ENCODE data around the gene SYCP2.

SYCP2 gene

DNA sequence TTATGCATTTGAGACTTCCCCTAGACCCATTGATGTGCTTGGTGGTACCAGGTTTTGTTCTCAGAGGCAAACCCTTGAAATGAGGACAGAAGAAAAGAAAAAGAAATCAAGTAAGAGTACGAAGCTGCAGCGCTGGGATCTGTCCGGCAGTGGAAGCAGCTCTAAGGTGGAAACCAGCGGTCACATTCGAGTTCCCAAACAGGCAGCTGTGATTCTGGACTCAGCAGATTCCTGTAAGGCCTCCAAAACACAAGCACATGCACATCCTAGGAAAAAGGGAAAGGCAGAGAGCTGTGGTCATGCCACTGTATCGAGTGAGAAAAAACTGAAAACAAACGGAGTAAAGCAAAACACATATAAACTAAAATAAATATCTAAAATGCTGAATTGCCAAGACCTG lies 11.3 kb upstream of the SYCP2 start:
- no peaks in the 10 kb centered on the region for H3K27me3 ChIP-seq (ENCODE audit: low read length)
- peaks cover 22% of the 10 kb centered on the region for H3K36me3 ChIP-seq (ENCODE audit: low read length)
- no peak overlapping the region for H3K9ac ChIP-seq (ENCODE audit: low read length)
- peaks cover 15% of the 10 kb centered on the region for H3K79me2 ChIP-seq (ENCODE audit: insufficient read depth, low read length)
- no peak overlapping the region for H3K4me2 ChIP-seq (ENCODE audit: low read depth, low read length, poor library complexity, severe bottlenecking)
- H3K27ac ChIP-seq (ENCODE audit: low read depth, low read length): no peak overlapping the region
- no peaks in the 10 kb centered on the region for H3K9me3 ChIP-seq (ENCODE audit: insufficient read depth, low read length)
- H3K9me2 ChIP-seq (replicated peaks; ENCODE audit: insufficient read depth, low read length): no peaks in the 10 kb centered on the region
- no peak overlapping the region for H3K4me3 ChIP-seq (ENCODE audit: insufficient read depth, low read length, poor library complexity, severe bottlenecking)
- TF ChIP-seq, protein P1, sequence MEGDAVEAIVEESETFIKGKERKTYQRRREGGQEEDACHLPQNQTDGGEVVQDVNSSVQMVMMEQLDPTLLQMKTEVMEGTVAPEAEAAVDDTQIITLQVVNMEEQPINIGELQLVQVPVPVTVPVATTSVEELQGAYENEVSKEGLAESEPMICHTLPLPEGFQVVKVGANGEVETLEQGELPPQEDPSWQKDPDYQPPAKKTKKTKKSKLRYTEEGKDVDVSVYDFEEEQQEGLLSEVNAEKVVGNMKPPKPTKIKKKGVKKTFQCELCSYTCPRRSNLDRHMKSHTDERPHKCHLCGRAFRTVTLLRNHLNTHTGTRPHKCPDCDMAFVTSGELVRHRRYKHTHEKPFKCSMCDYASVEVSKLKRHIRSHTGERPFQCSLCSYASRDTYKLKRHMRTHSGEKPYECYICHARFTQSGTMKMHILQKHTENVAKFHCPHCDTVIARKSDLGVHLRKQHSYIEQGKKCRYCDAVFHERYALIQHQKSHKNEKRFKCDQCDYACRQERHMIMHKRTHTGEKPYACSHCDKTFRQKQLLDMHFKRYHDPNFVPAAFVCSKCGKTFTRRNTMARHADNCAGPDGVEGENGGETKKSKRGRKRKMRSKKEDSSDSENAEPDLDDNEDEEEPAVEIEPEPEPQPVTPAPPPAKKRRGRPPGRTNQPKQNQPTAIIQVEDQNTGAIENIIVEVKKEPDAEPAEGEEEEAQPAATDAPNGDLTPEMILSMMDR (IDR thresholded peaks at IDR 0.05; ENCODE audit: insufficient read depth, low read length, poor library complexity, severe bottlenecking): no peak
- no peak for TF ChIP-seq EZH2phosphoT487 (conservative IDR thresholded peaks at IDR 0.05; ENCODE audit: low read length)
- H4K20me1 ChIP-seq (ENCODE audit: low read depth, low read length): no peaks in the 10 kb centered on the region
- peaks cover 30% of the 10 kb centered on the region for H3F3A ChIP-seq (ENCODE audit: insufficient read depth)
- H2AFZ ChIP-seq (ENCODE audit: low read depth, low read length, severe bottlenecking): no peak overlapping the region

DNA sequence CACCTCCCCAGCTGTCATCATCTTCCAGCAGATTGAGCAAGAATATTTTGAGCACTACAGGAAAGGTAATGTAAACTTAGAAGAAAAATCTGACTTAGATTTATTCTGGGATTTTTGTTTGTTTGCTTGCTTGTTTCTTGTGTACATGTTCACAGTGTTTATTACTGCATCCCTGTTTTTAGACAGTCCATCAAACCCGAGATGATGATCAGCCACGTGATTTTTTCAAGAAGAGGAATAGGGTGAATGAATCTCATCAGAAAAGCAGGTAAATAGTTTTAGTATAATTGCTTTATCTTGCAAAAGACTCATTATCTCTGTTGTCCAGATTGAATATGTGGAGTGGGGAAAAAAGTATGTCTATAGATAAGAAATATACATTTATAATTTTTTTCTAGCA lies 8.8 kb upstream of the SYCP2 start:
- TF ChIP-seq, protein P1 (IDR thresholded peaks at IDR 0.05; ENCODE audit: insufficient read depth, low read length, poor library complexity, severe bottlenecking): no peak
- no peak for TF ChIP-seq EZH2phosphoT487 (conservative IDR thresholded peaks at IDR 0.05; ENCODE audit: low read length)
- H3K9me3 ChIP-seq (ENCODE audit: insufficient read depth, low read length): no peaks in the 10 kb centered on the region
- H4K20me1 ChIP-seq (ENCODE audit: low read depth, low read length): no peaks in the 10 kb centered on the region
- H3K9ac ChIP-seq (ENCODE audit: low read length): no peak overlapping the region
- H3K79me2 ChIP-seq (ENCODE audit: insufficient read depth, low read length): peaks cover 15% of the 10 kb centered on the region
- no peak overlapping the region for H2AFZ ChIP-seq (ENCODE audit: low read depth, low read length, severe bottlenecking)
- peaks cover 22% of the 10 kb centered on the region for H3K36me3 ChIP-seq (ENCODE audit: low read length)
- no peak overlapping the region for H3K27ac ChIP-seq (ENCODE audit: low read depth, low read length)
- peaks cover 21% of the 10 kb centered on the region for H3F3A ChIP-seq (ENCODE audit: insufficient read depth)
- H3K4me2 ChIP-seq (ENCODE audit: low read depth, low read length, poor library complexity, severe bottlenecking): peak overlapping the region; percentile 76
- H3K27me3 ChIP-seq (ENCODE audit: low read length): no peaks in the 10 kb centered on the region
- no peaks in the 10 kb centered on the region for H3K9me2 ChIP-seq (replicated peaks; ENCODE audit: insufficient read depth, low read length)
- no peak overlapping the region for H3K4me3 ChIP-seq (ENCODE audit: insufficient read depth, low read length, poor library complexity, severe bottlenecking)

DNA sequence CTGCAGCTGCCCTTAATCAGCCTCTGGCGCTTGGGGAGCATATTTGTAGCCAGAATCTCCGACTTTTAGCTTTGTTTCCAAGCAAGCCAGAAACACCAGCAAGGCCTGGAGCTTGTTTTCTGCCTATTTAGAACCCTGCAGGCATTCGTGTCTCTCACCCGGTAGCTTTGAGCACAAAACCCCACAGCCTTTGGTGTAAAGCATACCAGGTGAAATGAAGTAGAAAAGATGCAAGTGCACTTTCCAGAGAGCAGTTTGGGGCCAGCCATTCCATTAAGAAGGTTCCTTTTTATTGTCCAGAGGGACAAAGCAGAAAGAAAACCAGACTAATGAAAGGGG lies 7.5 kb upstream of the SYCP2 start:
- H3K9ac ChIP-seq (ENCODE audit: low read length): peak overlapping the region; percentile 77
- TF ChIP-seq, protein P1 (IDR thresholded peaks at IDR 0.05; ENCODE audit: insufficient read depth, low read length, poor library complexity, severe bottlenecking): no peak
- no peak for TF ChIP-seq EZH2phosphoT487 (conservative IDR thresholded peaks at IDR 0.05; ENCODE audit: low read length)
- peak overlapping the region; percentile 93 for H2AFZ ChIP-seq (ENCODE audit: low read depth, low read length, severe bottlenecking)
- peak overlapping the region; percentile 76 for H3K4me2 ChIP-seq (ENCODE audit: low read depth, low read length, poor library complexity, severe bottlenecking)
- H3K27me3 ChIP-seq (ENCODE audit: low read length): no peaks in the 10 kb centered on the region
- H3K4me3 ChIP-seq (ENCODE audit: insufficient read depth, low read length, poor library complexity, severe bottlenecking): peak overlapping the region; percentile 65
- peaks cover 23% of the 10 kb centered on the region for H3F3A ChIP-seq (ENCODE audit: insufficient read depth)
- peaks cover 22% of the 10 kb centered on the region for H3K36me3 ChIP-seq (ENCODE audit: low read length)
- no peaks in the 10 kb centered on the region for H3K9me2 ChIP-seq (replicated peaks; ENCODE audit: insufficient read depth, low read length)
- H3K9me3 ChIP-seq (ENCODE audit: insufficient read depth, low read length): no peaks in the 10 kb centered on the region
- H3K79me2 ChIP-seq (ENCODE audit: insufficient read depth, low read length): peaks cover 15% of the 10 kb centered on the region
- peak overlapping the region; percentile 74 for H3K27ac ChIP-seq (ENCODE audit: low read depth, low read length)
- H4K20me1 ChIP-seq (ENCODE audit: low read depth, low read length): no peaks in the 10 kb centered on the region

All from SU-DHL-6 (cell line).